Stomach smooth muscle (tissue), 2 donors: ENCODE results near the gene GABRG3.

Experiments
- H3K27ac ChIP-seq: one replicate; pipeline ENCODE4 v1.7.0; 2013; ENCODE audit warnings: mild to moderate bottlenecking, low read length, inconsistent platforms
- H3K27me3 ChIP-seq, 2 donors: one replicate each; pipeline ENCODE4 v1.7.0; 2013; ENCODE audit warnings: low read length in 2 of 2; ENCODE audit not compliant: insufficient read depth in 2 of 2, control insufficient read depth in 1 of 2
- H3K36me3 ChIP-seq, 2 donors: one replicate each; pipeline ENCODE4 v1.7.0; 2013; ENCODE audit warnings: low read length in 2 of 2; ENCODE audit not compliant: control insufficient read depth in 2 of 2, insufficient read depth in 2 of 2
- H3K4me1 ChIP-seq: one replicate; pipeline ENCODE4 v1.7.0; 2013; ENCODE audit warnings: low read length; ENCODE audit not compliant: control insufficient read depth, insufficient read depth
- H3K4me3 ChIP-seq, 2 donors: one replicate each; pipeline ENCODE4 v1.7.0; 2013; ENCODE audit warnings: low read length in 2 of 2
- H3K9ac ChIP-seq, 2 donors: one replicate each; pipeline ENCODE4 v1.7.0; 2013; ENCODE audit warnings: low read length in 2 of 2, mild to moderate bottlenecking in 1 of 2
- H3K9me3 ChIP-seq, 2 donors: one replicate each; pipeline ENCODE4 v1.7.0; 2013; ENCODE audit warnings: low read length in 2 of 2; ENCODE audit not compliant: control insufficient read depth in 2 of 2
- donor health status: healthy.
- donor health status: Pancreatic carcinoma.

GABRG3 gene

GRCh38 chr15:27092390-27092789, 121.4 kb downstream of the GABRG3 start:
- no peak overlapping the region for H3K9ac ChIP-seq
- H3K4me1 ChIP-seq = no peaks in the 10 kb centered on the region
- H3K36me3 ChIP-seq = no peaks in the 10 kb centered on the region
- H3K27me3 ChIP-seq = no peaks in the 10 kb centered on the region
- no peak overlapping the region for H3K27ac ChIP-seq
- no peak overlapping the region for H3K4me3 ChIP-seq
- peaks cover 0 to 6% of the 10 kb centered on the region in 2 donors for H3K9me3 ChIP-seq

GRCh38 chr15:27094235-27094634, 123.3 kb downstream of the GABRG3 start:
- H3K9ac ChIP-seq = no peak overlapping the region
- no peaks in the 10 kb centered on the region for H3K36me3 ChIP-seq
- peaks cover 0 to 2% of the 10 kb centered on the region in 2 donors for H3K27me3 ChIP-seq
- no peak overlapping the region for H3K4me3 ChIP-seq
- H3K9me3 ChIP-seq = peaks cover 0 to 6% of the 10 kb centered on the region in 2 donors
- no peaks in the 10 kb centered on the region for H3K4me1 ChIP-seq
- no peak overlapping the region for H3K27ac ChIP-seq

GRCh38 chr15:27095886-27096624, 125.1 kb downstream of the GABRG3 start:
- no peaks in the 10 kb centered on the region for H3K36me3 ChIP-seq
- H3K27me3 ChIP-seq = peaks cover 0 to 2% of the 10 kb centered on the region in 2 donors
- no peaks in the 10 kb centered on the region for H3K9me3 ChIP-seq

GRCh38 chr15:27097506-27097905, 126.5 kb downstream of the GABRG3 start:
- H3K9ac ChIP-seq = no peak overlapping the region
- H3K9me3 ChIP-seq = no peaks in the 10 kb centered on the region
- H3K27me3 ChIP-seq = peaks cover 0 to 2% of the 10 kb centered on the region in 2 donors
- H3K4me1 ChIP-seq = no peaks in the 10 kb centered on the region
- no peak overlapping the region for H3K27ac ChIP-seq
- H3K36me3 ChIP-seq = no peaks in the 10 kb centered on the region
- H3K4me3 ChIP-seq = no peak overlapping the region

More at GRCh38 chr15:27095886-27096624, 125.1 kb downstream of the GABRG3 start:
- H3K4me1 ChIP-seq = no peaks in the 10 kb centered on the region
- H3K4me3 ChIP-seq = no peak overlapping the region
- no peak overlapping the region for H3K27ac ChIP-seq
- H3K9ac ChIP-seq = no peak overlapping the region

GRCh38 chr15:27101982-27102381, 131.0 kb downstream of the GABRG3 start:
- Histone ChIP-seq H3K9me3 (no peaks in the 10 kb centered on the region), H3K4me3 (no peak overlapping the region), H3K9ac (no peak overlapping the region), H3K36me3 (no peaks in the 10 kb centered on the region), H3K4me1 (no peaks in the 10 kb centered on the region), H3K27ac (no peak overlapping the region), H3K27me3 (peaks cover 0 to 2% of the 10 kb centered on the region in 2 donors)

- H3K27ac ChIP-seq = no peak overlapping the region
- no peaks in the 10 kb centered on the region for H3K9me3 ChIP-seq
- no peak overlapping the region for H3K4me3 ChIP-seq
- H3K36me3 ChIP-seq = no peaks in the 10 kb centered on the region
- peaks cover 0 to 2% of the 10 kb centered on the region in 2 donors for H3K27me3 ChIP-seq
- H3K4me1 ChIP-seq = no peaks in the 10 kb centered on the region
- H3K9ac ChIP-seq = no peak overlapping the region
Measured at GRCh38 chr15:27111323-27111722, 140.3 kb downstream of the GABRG3 start.

GRCh38 chr15:27114473-27114872, 143.5 kb downstream of the GABRG3 start:
- Histone ChIP-seq H3K4me1 (no peaks in the 10 kb centered on the region), H3K9ac (no peak overlapping the region), H3K4me3 (no peak overlapping the region), H3K9me3 (no peaks in the 10 kb centered on the region), H3K27ac (no peak overlapping the region), H3K27me3 (peaks cover 0 to 2% of the 10 kb centered on the region in 2 donors), H3K36me3 (no peaks in the 10 kb centered on the region)

GRCh38 chr15:27119695-27120266, 148.8 kb downstream of the GABRG3 start:
- H3K9me3 ChIP-seq = no peaks in the 10 kb centered on the region
- no peak overlapping the region for H3K4me3 ChIP-seq
- H3K36me3 ChIP-seq = no peaks in the 10 kb centered on the region
- H3K4me1 ChIP-seq = no peaks in the 10 kb centered on the region
- H3K27me3 ChIP-seq = peaks cover 0 to 3% of the 10 kb centered on the region in 2 donors
- no peak overlapping the region for H3K9ac ChIP-seq
- no peak overlapping the region for H3K27ac ChIP-seq

- no peaks in the 10 kb centered on the region for H3K36me3 ChIP-seq
- peaks cover 0 to 3% of the 10 kb centered on the region in 2 donors for H3K27me3 ChIP-seq
- no peaks in the 10 kb centered on the region for H3K9me3 ChIP-seq
- no peaks in the 10 kb centered on the region for H3K4me1 ChIP-seq
- H3K4me3 ChIP-seq = no peak overlapping the region
- no peak overlapping the region for H3K27ac ChIP-seq
- H3K9ac ChIP-seq = no peak overlapping the region
Measured at GRCh38 chr15:27121672-27122071, 150.7 kb downstream of the GABRG3 start.

GRCh38 chr15:27123291-27123690, 152.3 kb downstream of the GABRG3 start:
- Histone ChIP-seq H3K9me3 (peaks cover 0 to 5% of the 10 kb centered on the region in 2 donors), H3K9ac (no peak overlapping the region), H3K36me3 (no peaks in the 10 kb centered on the region), H3K27me3 (peaks cover 0 to 3% of the 10 kb centered on the region in 2 donors), H3K4me1 (no peaks in the 10 kb centered on the region), H3K4me3 (no peak overlapping the region), H3K27ac (no peak overlapping the region)

GRCh38 chr15:27123808-27124207, 152.8 kb downstream of the GABRG3 start:
- peaks cover 0 to 3% of the 10 kb centered on the region in 2 donors for H3K27me3 ChIP-seq
- no peaks in the 10 kb centered on the region for H3K4me1 ChIP-seq
- peaks cover 0 to 5% of the 10 kb centered on the region in 2 donors for H3K9me3 ChIP-seq
- no peak overlapping the region for H3K27ac ChIP-seq
- H3K36me3 ChIP-seq = no peaks in the 10 kb centered on the region
- H3K9ac ChIP-seq = no peak overlapping the region
- H3K4me3 ChIP-seq = no peak overlapping the region
